Measurements from ENCODE around the gene GDF3.
A peak's percentile ranks its signal among the peaks of the same experiment; 100 is the strongest.

GDF3 gene

GRCh38 chr12:7716381-7716780, 20.8 kb upstream of the GDF3 start:
- TF ChIP-seq, protein P1, sequence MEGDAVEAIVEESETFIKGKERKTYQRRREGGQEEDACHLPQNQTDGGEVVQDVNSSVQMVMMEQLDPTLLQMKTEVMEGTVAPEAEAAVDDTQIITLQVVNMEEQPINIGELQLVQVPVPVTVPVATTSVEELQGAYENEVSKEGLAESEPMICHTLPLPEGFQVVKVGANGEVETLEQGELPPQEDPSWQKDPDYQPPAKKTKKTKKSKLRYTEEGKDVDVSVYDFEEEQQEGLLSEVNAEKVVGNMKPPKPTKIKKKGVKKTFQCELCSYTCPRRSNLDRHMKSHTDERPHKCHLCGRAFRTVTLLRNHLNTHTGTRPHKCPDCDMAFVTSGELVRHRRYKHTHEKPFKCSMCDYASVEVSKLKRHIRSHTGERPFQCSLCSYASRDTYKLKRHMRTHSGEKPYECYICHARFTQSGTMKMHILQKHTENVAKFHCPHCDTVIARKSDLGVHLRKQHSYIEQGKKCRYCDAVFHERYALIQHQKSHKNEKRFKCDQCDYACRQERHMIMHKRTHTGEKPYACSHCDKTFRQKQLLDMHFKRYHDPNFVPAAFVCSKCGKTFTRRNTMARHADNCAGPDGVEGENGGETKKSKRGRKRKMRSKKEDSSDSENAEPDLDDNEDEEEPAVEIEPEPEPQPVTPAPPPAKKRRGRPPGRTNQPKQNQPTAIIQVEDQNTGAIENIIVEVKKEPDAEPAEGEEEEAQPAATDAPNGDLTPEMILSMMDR (conservative IDR thresholded peaks at IDR 0.05) = peak; percentile 65
- no peak for TF ChIP-seq ZFX (IDR thresholded peaks at IDR 0.05)
- no peak overlapping the region for H3K27ac ChIP-seq

GRCh38 chr12:7712841-7713442, 17.4 kb upstream of the GDF3 start:
- no peak for TF ChIP-seq ZFX (IDR thresholded peaks at IDR 0.05)
- TF ChIP-seq, protein P1 (conservative IDR thresholded peaks at IDR 0.05) = no peak
- H3K27ac ChIP-seq = no peak overlapping the region

- H3K27ac ChIP-seq = no peak within 1 kb of the TSS
- TF ChIP-seq, protein P1 (conservative IDR thresholded peaks at IDR 0.05) = no peak
- no peak for TF ChIP-seq ZFX (IDR thresholded peaks at IDR 0.05)
Measured at GRCh38 chr12:7711133-7711532, 15.6 kb upstream of the GDF3 start, which contains the start of gene DPPA3. TSS of gene DPPA3 (plus strand) at chr12:7711433. CDS start at chr12:7711571, 138 bp downstream.

DNA sequence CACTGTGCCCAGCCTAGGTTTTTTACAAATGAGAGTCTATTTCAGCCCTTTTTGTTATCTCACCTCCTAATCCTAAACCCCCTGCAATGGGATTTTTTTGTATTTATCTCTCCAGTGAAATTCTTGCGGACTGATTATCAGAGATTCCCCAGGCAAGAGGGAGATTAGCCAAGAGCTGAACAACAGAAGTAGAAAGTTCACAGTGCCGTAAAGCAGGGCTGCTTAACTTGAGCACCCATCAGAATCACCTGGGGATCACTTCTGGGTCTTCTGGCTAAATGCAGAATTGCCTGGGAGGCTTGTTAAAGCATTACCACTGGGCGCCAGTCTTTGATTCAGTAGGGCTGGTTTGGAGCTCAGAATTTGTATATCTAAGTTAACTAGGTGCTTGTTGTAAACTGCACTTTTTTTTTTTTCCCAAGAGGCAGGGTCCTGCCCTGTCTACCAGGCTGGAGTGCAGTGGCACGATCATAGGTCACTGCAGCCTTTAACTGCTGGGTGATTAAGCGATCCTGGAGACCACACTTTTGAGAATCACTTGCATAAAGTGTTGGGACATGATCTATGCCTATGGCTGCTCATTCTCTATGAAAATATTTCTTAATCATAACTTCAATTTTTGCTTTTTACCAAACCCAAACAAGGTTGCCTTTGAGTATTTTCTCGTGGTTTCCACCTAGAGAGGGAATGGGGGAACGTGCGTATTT, 14.5 kb upstream of the GDF3 start:
- no peak overlapping the region for H3K27ac ChIP-seq
- TF ChIP-seq ZFX (IDR thresholded peaks at IDR 0.05) = no peak
- TF ChIP-seq, protein P1 (conservative IDR thresholded peaks at IDR 0.05) = no peak

DNA sequence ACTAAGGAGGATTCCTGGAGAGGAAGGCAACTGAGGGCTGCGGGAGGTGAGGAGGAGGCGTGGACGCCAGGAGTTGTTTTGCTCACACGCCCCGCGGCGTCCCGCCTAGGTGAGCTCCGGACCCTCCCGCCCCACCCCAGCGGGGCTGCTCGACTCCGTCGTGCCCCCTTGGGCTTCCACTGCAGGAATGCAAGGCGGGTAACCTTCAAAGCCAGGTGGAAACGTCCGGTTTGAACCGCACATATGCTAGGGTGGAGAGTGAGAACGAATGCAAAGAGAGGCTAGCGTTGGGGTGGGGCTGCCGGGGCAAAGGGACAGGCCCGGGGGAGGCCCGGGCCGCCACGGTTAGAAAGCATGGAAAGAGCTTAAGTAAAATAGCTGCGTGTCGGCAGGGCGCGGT, 10.3 kb upstream of the GDF3 start:
- TF ChIP-seq, protein P1 (conservative IDR thresholded peaks at IDR 0.05) = no peak
- TF ChIP-seq ZFX (IDR thresholded peaks at IDR 0.05) = no peak
- H3K27ac ChIP-seq = peak overlapping the region; percentile 48; the same call in 1 of the 2 replicates

DNA sequence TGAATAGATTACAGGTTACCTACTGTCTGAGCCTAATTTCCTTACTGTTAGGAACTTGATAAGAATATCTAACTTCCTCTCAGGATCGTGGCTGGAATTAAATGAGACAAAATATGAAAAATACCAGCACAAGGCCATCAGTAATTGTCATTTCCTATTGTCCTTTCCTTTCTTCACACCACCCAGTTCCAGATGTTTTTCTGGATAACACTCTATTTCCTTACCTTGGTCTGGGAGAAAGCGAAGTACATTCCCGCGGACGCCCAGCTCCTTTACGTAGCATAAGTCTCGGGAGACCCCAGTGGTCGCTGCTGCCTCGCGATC, 376 bp downstream of the GDF3 start:
- no peak overlapping the region for H3K27ac ChIP-seq
- TF ChIP-seq ZFX (IDR thresholded peaks at IDR 0.05) = no peak
- TF ChIP-seq, protein P1 (conservative IDR thresholded peaks at IDR 0.05) = no peak

DNA sequence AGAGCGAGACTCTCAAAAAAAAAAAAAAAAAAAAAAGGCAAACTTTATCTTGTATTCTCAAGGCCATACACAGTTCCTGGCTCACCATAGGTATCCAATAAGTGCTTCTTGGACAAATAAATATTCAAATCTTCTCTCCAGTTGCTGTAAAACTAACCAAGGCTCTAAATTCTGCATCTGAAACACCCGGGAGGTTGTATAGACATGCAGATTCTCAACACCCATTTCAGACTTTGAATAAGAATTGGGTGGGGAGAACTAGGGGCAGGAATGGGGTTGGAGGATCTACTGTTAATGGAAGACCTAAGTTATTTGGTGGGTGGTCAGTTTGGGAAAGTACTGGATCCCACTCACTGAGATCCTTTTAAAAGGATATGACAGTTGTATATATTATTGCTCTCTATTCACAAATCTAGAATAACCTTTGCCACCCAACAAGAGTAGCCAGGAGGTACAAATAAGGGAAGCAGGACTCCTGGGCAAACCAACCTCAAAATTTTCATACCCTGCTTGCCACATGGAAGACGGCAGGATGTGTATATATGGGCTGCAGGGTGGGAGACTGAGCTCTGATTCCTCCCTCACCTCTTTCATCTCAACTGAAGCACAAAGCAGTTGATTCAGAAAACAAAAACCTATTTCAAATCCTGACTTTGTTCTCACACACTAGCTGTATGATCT, 879 bp downstream of the GDF3 start:
- TF ChIP-seq ZFX (IDR thresholded peaks at IDR 0.05) = no peak
- TF ChIP-seq, protein P1 (conservative IDR thresholded peaks at IDR 0.05) = no peak
- H3K27ac ChIP-seq = no peak overlapping the region
